Embryonic facial prominence (tissue), 1 donor: ENCODE data around the gene TAF1C.
"Not testable (repeated sequence)": the region's sequence is repeated elsewhere in the genome, so short reads cannot be mapped to it uniquely, and the experiment has no call there.

Experiments
- DNase-seq: peaks from one replicate; pipeline ENCODE4 v3.0.0-alpha.2; 2016; ENCODE audit errors: extremely low spot score

The TAF1C gene

GRCh38 chr16:84207879-84208278, 21.0 kb upstream of the TAF1C start:
- DNase-seq: no peak

- DNase-seq: no peak
Measured at GRCh38 chr16:84207251-84207650, 20.4 kb upstream of the TAF1C start.

- no peak for DNase-seq
Measured at GRCh38 chr16:84205976-84206691, 19.3 kb upstream of the TAF1C start.

DNA sequence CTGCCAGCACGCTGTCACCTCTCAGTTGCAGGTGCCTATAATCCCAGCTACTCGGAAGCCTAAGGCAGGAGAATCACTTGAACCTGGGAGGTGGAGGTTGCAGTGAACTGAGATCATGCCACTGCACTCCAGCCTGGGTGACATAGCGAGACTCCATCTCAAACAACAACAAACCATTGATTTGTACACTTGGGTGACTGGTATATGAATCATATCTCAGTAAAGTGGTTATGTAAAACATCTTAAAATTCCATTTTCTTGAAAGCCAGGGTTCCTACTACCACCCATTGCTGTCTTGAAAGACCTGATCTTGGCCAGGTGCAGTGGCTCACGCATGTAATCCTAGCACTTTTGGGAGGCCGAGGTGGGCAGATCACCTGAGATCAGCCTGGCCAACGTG, 18.3 kb upstream of the TAF1C start:
- not testable (repeated sequence) for DNase-seq

DNA sequence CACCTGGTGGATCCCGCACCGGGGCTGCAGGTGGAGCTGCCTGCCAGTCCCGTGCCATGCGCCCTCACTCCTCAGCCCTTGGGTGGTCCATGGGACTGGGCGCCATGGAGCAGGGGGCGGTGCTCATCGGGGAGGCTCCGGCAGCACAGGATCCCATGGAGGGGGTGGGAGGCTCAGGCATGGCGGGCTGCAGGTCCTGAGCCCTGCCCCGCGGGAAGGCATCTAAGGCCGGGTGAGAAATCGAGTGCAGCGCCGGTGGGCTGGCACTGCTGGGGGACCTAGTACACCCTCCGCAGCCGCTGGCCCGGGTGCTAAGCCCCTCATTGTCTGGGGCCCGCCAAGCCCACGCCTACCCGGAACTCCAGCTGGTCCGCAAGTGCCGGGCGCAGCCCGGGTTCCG, 17.7 kb upstream of the TAF1C start:
- DNase-seq: not testable (repeated sequence)

DNA sequence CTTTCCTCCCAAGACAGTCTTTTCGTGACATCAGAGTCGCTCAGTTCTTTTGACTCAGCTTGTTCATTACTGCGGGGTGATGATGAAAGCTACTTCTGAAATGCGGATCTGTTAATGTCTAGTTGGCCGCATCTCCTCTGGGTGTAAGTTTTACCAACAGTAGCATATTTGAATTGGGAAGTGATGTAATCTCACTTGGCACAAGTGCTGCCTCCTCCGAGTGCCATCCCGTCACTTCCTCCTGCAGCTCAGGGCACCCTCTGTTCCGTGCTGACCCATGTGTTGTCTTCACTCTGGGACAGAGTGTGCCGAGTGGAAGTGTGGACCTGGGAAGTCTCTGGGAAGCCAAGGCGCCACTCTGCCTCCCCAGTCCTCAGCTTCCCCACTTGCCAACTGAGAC, 13.0 kb upstream of the TAF1C start:
- no peak for DNase-seq

DNA sequence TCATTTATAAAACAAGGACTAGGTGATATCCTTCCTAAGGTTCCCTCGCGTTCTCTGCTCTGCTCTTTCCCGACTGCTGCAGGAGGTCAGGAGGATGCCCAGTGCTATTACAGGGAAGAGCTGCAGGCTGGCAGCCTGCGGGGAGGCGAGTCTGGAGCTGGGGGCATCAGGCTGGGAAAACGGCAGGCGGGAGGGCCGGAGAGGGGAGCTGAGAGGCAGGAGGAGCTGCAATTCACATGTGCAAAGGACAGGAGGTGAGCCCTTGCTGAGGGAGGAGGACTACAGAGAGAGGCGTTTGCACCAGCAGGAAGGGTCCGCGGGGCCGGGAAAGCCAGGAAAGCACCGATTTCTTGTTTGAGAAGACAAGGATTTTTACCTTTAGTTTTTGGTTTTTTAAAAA, 12.2 kb upstream of the TAF1C start:
- DNase-seq: no peak

DNA sequence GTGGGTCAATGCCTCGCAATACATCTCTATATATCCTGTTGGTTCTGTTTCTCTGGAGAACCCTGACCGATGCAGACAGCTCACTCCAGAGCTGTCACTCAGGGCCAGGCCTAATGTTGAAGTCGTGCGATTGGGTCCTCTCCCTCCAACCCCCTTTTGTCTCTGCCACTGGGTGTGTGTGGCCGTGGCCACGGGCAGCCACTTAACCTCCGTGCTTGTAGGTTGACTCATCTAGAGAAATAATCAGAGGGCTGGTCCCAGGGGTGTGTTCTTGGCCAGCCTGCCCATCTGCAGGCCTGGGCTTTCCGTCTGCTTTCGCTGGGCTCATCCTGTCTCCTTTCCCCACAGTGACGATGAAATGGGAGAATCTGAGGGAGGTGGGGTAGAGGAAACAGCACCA, 11.5 kb upstream of the TAF1C start:
- DNase-seq: no peak

- no peak for DNase-seq
Measured at GRCh38 chr16:84197466-84198128, 10.7 kb upstream of the TAF1C start.

GRCh38 chr16:84196727-84197394, 10.0 kb upstream of the TAF1C start:
- DNase-seq: peak; percentile 25

GRCh38 chr16:84196101-84196500, 9.2 kb upstream of the TAF1C start:
- DNase-seq: no peak

- DNase-seq: no peak
Measured at GRCh38 chr16:84195201-84196093, 8.6 kb upstream of the TAF1C start.

GRCh38 chr16:84194470-84195200, 7.8 kb upstream of the TAF1C start:
- no peak for DNase-seq

DNA sequence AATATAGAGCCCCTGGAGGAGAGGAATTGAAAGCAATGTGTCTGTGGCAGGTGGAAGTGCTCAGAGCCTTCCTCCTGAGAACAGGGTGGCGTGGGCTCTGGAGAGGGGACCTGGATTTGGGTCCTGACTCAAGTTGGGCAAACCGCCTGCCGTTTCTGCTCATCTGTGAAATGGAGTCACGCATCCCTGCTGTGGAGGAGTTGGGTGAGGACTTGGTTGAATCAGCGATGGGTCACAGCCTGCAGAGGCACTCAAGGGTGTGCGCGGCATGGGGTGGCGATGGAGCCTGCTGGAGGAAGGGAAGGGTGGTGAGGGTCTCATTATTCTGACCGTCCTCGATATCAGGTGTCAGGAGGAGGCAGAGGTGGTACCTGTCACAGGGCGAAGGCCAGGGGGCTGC, 7.2 kb upstream of the TAF1C start:
- no peak for DNase-seq

DNA sequence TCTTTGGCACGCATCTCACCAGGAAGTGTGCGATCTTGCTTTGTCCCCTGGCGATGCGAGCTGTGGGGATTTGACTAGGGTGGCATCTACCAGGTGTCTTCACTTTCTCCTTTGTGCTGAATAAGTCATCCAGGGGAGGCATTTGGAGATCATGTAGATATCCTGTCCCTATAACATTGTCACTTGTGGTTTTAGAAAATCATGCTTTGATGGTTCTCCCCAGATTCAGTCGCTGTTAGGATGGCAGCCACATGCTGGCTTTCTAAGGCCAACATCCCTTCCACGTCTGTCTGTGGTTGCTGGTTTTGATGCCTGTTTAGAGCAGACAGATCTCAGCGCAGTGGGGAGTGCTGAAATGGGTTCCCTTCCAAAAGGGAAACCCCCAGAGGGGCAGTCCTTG, 6.6 kb upstream of the TAF1C start:
- no peak for DNase-seq

DNA sequence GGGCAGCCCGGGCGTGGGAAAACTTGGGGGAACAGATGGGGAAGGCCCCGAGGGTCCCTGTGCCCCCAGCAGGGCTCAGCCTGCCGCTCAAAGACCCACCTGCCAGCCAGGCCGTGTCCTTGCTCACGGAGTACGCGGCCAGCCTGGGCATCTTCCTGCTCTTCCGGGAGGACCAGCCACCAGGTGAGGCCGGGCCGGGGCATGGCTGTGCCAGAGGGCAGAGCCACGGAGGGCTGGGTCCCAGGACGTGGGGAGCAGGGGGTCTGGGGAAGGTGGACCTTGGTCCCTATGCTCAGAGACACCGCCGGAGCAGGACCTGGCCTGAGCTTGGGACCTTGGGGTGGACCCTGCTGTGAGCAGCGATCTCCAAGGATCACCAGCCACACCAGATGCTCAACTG, 4.6 kb upstream of the TAF1C start:
- DNase-seq: no peak

GRCh38 chr16:84190731-84191388, 4.0 kb upstream of the TAF1C start, which contains the start of gene ADAD2:
TSS of gene ADAD2 (plus strand) at chr16:84191157. CDS start at chr16:84191231, 74 bp downstream.
- DNase-seq: no peak

DNA sequence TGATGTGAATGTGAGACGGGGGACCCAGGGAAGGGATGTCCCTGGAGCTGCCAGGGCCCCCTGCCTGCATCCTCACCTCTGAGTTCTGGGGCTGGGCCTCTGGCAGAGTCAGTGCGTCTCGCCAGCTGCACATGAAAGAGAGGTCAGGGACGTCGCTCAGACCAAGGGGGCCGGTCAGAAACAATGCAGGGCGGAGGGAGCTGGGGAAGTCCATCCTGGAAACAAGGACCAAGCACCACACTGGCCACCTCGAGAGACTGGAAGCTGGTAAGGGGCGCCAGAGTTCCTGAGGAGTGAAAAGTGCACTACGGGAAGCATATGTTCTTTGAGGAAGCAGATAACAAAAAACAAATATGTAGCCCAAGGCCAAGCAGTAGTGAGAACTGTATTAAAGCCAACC, 2.1 kb downstream of the TAF1C start:
- no peak for DNase-seq

GRCh38 chr16:84183911-84184591, 2.8 kb downstream of the TAF1C start:
- no peak for DNase-seq

GRCh38 chr16:84183572-84183875, 3.3 kb downstream of the TAF1C start:
- no peak for DNase-seq
